ENCODE results near the gene ZNF598.

ZNF598 gene

GRCh38 chr16:2008009-2008526 lies 1.6 kb downstream of the ZNF598 start:
- DNase-seq (ENCODE audit: low spot score), result no peak

- no peak for DNase-seq (ENCODE audit: low spot score)
Observed at GRCh38 chr16:2007081-2007836, 2.4 kb downstream of the ZNF598 start.

DNA sequence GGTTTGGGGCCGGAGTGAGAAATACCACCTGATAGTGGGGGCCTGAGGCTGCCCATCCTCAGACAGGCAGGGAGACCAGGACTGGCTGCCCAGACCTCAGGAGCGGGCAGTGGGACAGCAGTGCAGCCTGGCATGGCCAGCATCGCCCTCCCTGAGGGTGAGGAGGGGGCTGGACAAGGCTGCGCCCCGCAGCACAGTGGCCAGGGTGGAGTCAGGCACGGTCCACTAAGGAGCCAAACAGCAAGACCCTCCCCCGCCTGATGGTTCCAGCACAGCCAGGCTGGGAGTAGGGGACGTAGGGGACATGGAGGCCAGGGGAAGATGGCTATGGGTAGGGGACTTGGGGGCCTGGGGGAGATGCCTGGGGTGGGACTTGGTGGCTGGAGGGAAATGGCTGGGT lies 3.3 kb downstream of the ZNF598 start:
- no peak for DNase-seq (ENCODE audit: low spot score)

- no peak for DNase-seq (ENCODE audit: low spot score)
Observed at GRCh38 chr16:2005646-2006045, 4.0 kb downstream of the ZNF598 start.

DNA sequence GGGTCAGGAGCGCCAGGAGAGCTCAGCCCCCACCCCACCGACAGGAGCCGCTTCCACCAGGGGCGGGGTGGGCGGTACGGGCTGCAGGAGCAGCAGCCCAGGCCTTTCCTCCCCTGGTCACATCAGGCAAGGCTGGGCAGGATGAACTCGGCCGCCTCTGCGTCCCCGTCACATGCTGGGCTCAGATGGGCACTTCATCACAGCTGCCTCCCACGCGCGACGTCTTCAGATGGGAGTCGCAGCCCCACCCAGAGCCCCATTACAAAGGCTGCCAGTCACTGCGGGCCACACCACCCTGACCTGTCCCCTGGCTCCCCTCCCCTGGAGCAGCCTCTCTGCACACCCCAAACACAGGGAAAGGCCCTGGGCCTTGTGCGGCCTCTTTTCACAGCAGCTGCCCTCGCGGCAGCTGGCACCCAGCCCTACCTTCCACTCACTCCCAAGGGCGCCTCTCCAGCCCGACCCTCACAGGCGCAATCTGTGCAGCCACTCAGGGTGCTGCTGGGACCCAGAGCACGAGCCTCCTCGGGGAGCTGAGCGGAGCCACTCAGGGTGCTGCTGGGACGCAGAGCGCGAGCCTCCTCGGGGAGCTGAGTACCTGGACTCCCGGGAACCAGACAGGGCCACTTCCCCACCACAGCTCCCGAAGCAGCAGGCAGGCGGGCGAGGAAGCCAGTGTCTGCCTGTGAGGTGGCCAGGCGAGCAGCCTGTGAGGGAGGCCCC lies 4.7 kb downstream of the ZNF598 start:
- no peak for DNase-seq (ENCODE audit: low spot score)

DNA sequence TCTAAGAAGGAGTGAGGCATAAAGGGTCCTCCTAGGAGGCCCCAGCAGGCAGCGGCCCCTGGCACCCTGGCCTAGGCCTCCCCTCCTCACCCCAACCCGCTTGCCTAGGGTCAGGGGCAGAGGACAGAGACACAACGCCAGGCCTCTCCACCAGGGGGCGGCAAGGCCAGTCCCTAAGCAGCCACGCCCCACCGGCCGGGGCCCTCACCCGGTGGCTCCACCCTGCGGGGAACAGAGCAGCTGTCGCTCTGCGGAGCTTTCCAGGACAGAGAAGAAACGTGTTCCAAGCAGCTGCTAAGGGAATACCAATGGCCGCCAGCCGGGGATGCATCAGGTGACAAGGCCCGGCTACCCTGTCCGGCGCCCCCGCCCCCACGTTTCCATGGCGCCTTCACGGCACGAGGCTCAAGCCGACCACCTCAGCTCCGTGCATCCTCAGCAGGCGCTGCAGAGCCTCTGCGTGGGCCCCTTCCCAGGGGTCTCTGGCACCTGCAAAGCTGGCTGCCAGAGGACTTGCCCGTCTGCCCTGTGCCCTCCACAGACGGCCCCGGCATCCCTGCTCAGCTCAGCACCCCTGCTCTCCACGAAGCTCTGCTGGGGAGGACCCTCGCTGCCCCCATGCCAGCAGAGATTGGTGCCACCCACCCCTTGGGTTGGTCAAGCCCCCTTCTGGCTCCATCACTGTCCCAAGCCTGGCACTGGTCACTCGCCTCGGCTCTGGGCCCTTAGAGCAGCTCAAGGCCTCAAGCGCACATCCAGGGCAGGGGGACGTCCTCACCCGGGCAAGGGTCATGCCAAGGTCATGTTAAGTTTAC lies 5.6 kb downstream of the ZNF598 start:
- DNase-seq (ENCODE audit: low spot score), result peak; percentile 95

DNA sequence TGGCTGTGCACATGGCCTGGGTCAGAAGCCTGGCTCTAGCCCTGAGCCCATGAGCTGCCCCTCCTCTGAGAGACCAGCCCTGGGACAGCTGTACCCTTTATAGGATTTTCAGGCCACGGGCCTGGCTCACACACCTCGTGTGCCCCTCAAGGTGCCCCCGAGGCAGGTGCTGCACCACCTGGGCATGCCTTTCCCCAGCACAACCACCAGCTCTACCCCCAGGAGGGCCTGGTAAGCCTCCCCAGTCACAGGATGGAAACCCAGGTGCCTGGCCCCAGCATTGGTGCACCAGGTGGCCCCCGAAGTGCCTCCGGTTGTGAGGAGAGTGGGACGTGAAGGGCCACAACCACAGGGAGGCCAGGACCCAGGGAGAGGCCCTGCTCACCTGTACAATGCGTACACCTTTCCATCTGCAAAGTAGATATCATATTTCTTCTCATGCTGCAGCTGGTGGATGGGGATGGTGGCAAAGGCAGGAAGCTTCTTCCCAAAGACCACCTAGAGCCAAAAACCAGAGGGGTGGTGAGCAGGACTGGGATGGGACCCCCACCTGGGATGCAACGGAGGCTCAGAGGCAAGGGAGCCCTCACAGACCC lies 6.3 kb downstream of the ZNF598 start:
- no peak for DNase-seq (ENCODE audit: low spot score)

GRCh38 chr16:2002406-2003230 lies 7.0 kb downstream of the ZNF598 start:
- no peak for DNase-seq (ENCODE audit: low spot score)

GRCh38 chr16:2001456-2002355 lies 7.9 kb downstream of the ZNF598 start:
- no peak for DNase-seq (ENCODE audit: low spot score)

DNA sequence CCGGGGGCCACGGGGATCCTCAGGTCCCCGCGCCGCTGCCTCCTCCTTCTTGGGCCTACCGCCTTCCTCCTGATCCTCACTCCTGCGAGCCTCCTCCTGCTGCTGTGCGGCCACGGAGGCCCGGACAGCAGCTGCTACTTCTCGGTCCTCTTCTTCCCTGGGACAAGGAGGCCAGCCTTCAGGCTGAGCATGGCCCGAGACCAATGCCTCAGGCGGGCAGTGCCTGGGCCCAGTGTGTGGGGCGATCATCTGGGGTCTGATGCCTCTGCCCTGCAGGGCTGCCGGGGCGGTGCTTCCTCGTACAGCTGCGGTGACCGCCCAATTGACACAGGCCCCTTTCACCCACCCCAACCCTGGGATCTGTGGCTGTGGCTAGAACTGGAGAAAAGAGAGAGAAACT lies 8.6 kb downstream of the ZNF598 start:
- DNase-seq (ENCODE audit: low spot score), result no peak

GRCh38 chr16:1999866-2000514 lies 9.6 kb downstream of the ZNF598 start:
- no peak for DNase-seq (ENCODE audit: low spot score)

GRCh38 chr16:1998852-1999801 lies 10.5 kb downstream of the ZNF598 start:
- DNase-seq (ENCODE audit: low spot score), result no peak

- no peak for DNase-seq (ENCODE audit: low spot score)
Observed at GRCh38 chr16:1998360-1998835, 11.2 kb downstream of the ZNF598 start.

DNA sequence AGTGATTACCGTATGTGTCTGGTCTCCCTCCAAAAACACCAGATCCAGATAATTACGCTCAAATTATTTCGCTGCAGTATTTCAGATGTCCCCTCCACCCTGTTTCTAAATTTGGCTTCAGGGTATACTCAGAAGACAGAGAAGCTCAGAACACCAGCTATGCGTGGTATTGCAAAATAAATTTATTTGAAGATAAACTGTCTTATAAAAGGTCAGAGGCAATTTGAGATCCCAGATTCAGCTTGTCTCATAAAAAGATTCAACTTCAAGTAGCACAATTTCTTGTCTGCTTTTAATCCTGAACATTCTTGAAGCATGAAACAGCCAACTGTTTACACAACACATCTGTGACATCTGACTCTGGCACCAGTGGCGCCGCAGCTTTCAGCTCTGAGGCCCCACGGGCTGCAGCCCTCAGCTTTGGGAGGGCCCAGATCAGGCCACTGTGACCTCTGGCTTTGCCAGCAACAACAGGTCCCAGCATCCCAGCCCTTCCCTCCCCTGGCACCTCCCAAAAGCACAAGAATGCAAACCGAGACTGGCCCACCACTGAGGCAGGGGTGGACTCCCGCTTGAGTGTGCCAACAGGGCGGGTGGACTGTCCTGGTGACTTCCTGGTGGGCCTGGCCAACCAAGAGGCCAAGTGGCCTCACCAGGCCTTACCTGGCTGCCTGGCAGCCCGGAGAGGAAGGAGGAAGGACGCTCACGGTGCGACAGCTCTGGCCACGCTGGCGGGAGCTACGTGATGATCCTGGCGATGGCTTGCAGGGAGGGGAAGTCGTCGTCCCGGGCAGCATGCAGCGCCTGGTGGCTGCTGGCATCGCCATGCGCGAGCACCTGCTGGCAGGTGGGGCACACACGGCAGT lies 11.9 kb downstream of the ZNF598 start:
- DNase-seq (ENCODE audit: low spot score), result no peak

DNA sequence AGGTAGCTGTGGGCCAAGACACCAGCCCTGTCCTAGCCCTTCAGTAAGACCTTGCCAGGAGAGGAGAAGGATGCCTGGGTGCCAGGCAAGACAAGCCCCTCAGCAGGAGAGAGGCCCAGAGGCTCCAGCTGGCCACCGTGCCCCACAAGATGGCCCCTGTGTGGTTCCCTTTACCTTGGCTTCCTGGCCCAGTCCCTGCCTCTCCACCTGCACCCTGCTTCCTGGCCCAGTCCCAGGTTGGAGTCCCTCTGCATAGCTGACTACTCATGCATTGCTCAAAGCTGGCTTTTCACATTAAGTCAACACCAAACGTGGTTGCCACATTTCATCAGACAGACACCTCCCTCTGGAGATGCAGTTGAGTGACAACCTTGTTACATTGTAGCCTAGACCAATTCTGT lies 15.9 kb downstream of the ZNF598 start:
- DNase-seq (ENCODE audit: low spot score), result no peak

GRCh38 chr16:1992704-1993317 lies 16.8 kb downstream of the ZNF598 start:
- DNase-seq (ENCODE audit: low spot score), result no peak
